GM18526 (cell line): Measurements from ENCODE around the gene TMEM255B.

Experiments used
- POLR2A ChIP-seq: IDR thresholded peaks from 3 replicates; pipeline ENCODE4 v1.6.1; 2011; ENCODE audit not compliant: insufficient read length; ENCODE audit errors: extremely low read depth

Gene TMEM255B

GRCh38 chr13:113770937-113771336 is 11.9 kb downstream of the TMEM255B start:
- no peak for TF ChIP-seq POLR2A

GRCh38 chr13:113771709-113772331 is 12.8 kb downstream of the TMEM255B start:
- no peak for TF ChIP-seq POLR2A

GRCh38 chr13:113774177-113775107 is 15.4 kb downstream of the TMEM255B start:
- TF ChIP-seq POLR2A, result no peak

- no peak for TF ChIP-seq POLR2A
Measured at GRCh38 chr13:113775451-113776145, 16.6 kb downstream of the TMEM255B start.

- TF ChIP-seq POLR2A, result no peak
Measured at GRCh38 chr13:113776231-113777125, 17.5 kb downstream of the TMEM255B start.

- TF ChIP-seq POLR2A, result no peak
Measured at GRCh38 chr13:113777311-113778260, 18.6 kb downstream of the TMEM255B start.

- no peak for TF ChIP-seq POLR2A
Measured at GRCh38 chr13:113781571-113781970, 22.5 kb downstream of the TMEM255B start.

GRCh38 chr13:113782472-113782871 is 23.4 kb downstream of the TMEM255B start:
- no peak for TF ChIP-seq POLR2A

GRCh38 chr13:113783200-113783881 is 24.3 kb downstream of the TMEM255B start:
- TF ChIP-seq POLR2A, result no peak

GRCh38 chr13:113783966-113784644 is 25.1 kb downstream of the TMEM255B start:
- no peak for TF ChIP-seq POLR2A

- TF ChIP-seq POLR2A, result no peak
Measured at GRCh38 chr13:113784645-113785024, 25.6 kb downstream of the TMEM255B start.
